Vagina (tissue), 2 donors: ENCODE results near the gene DDIT4. TPM values are rescaled to one million over a fixed set of nuclear protein-coding genes. Genes with fewer than 3 reads are reported as not detected.

Experiments used
- DNase-seq, 2 donors: peaks; one replicate each; pipeline ENCODE4 v3.0.0-alpha.2; 2017; ENCODE audit errors: extremely low spot score in 2 of 2
- H3K27ac ChIP-seq: fragments of 200-600 bp; sonication (generic); one replicate; pipeline ENCODE4 v1.5.1; 2019
- H3K27me3 ChIP-seq: fragments of 200-600 bp; sonication (generic); one replicate; pipeline ENCODE4 v1.5.1; 2019
- H3K36me3 ChIP-seq, 2 donors: fragments of 200-600 bp; sonication (generic); one replicate each; pipeline ENCODE4 v1.5.1; 2017 to 2019
- H3K4me1 ChIP-seq: fragments of 200-600 bp; sonication (generic); one replicate; pipeline ENCODE4 v1.5.1; 2019
- H3K4me3 ChIP-seq, 2 donors: fragments of 200-600 bp; sonication (generic); 1 replicate in 1 of 2; 2 replicates in 1 of 2; pipeline ENCODE4 v1.5.1; 2016 to 2019
- H3K9me3 ChIP-seq: fragments of 200-600 bp; sonication (generic); one replicate; pipeline ENCODE4 v1.5.1; 2019
- POLR2A ChIP-seq, 2 donors: fragments of 450-650 bp; IDR thresholded peaks; one replicate each; pipeline ENCODE4 v1.6.1; 2017; ENCODE audit warnings: antibody characterized with exemption in 2 of 2, mild to moderate bottlenecking in 2 of 2, moderate library complexity in 2 of 2
- POLR2AphosphoS5 ChIP-seq, 2 donors: sonication (generic); formaldehyde crosslinking; IDR thresholded peaks; one replicate each; pipeline ENCODE4 v1.9.0; 2017; ENCODE audit warnings: antibody characterized with exemption in 2 of 2, mild to moderate bottlenecking in 2 of 2, low read depth in 1 of 2; ENCODE audit not compliant: insufficient read depth in 1 of 2
- intact Hi-C: fragments of 100-400 bp; cut with DNase I; formaldehyde crosslinking; loops from one replicate; pipeline ENCODE4 v1.15.1; 2023
- total RNA-seq: library from RNA; depleted of rRNA; stranded (reverse); fragments of >200 nt; gene quantifications from one replicate; pipeline ENCODE4 v1.2.3, GENCODE V29; 2016
- TF ChIP-seq, protein P1 (sequence below), 3 experiments: fragments of 450-650 bp in 2 of 3; fragments of 200-600 bp in 1 of 3; sonication (generic) in 1 of 3; IDR thresholded peaks; one replicate each; pipeline ENCODE4 v1.5.1; 2017 to 2019; ENCODE audit warnings: antibody characterized with exemption in 3 of 3, mild to moderate bottlenecking in 2 of 3, moderate library complexity in 2 of 3

DDIT4 gene
- total RNA-seq, 1 donor from 2014 or later: 1,063 TPM

- DNase-seq: no peak
- Histone ChIP-seq H3K27me3 (no peaks in the 10 kb centered on the region), H3K36me3 (no peaks in the 10 kb centered on the region), H3K9me3 (no peaks in the 10 kb centered on the region), H3K27ac (peak overlapping the region; percentile 98), H3K4me3 (peak overlapping the region in 1 of 2 donors; percentile 58), H3K4me1 (peaks cover 86% of the 10 kb centered on the region)
- intact Hi-C loops: loop anchor here (5.0 kb wide), 1 partner anchor 63 kb away; no protein-coding TSS in a partner anchor
- TF ChIP-seq POLR2A (IDR thresholded peaks at IDR 0.05) (peak in 1 of 2 donors; percentile 14), POLR2AphosphoS5 (IDR thresholded peaks at IDR 0.05; ENCODE audit: insufficient read depth in 1 of 2, low read depth in 1 of 2) (no peak)
- TF ChIP-seq, protein P1, sequence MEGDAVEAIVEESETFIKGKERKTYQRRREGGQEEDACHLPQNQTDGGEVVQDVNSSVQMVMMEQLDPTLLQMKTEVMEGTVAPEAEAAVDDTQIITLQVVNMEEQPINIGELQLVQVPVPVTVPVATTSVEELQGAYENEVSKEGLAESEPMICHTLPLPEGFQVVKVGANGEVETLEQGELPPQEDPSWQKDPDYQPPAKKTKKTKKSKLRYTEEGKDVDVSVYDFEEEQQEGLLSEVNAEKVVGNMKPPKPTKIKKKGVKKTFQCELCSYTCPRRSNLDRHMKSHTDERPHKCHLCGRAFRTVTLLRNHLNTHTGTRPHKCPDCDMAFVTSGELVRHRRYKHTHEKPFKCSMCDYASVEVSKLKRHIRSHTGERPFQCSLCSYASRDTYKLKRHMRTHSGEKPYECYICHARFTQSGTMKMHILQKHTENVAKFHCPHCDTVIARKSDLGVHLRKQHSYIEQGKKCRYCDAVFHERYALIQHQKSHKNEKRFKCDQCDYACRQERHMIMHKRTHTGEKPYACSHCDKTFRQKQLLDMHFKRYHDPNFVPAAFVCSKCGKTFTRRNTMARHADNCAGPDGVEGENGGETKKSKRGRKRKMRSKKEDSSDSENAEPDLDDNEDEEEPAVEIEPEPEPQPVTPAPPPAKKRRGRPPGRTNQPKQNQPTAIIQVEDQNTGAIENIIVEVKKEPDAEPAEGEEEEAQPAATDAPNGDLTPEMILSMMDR (IDR thresholded peaks at IDR 0.05): no peak
These were observed 14.1 kb upstream of the DDIT4 start for GRCh38 chr10:72259491-72260238.

- peak in 1 of 2 donors; percentile 96 for DNase-seq
- Histone ChIP-seq H3K4me3 (peak overlapping the region; percentile 47 to 58), H3K9me3 (no peaks in the 10 kb centered on the region), H3K27ac (peak overlapping the region; percentile 98), H3K36me3 (no peaks in the 10 kb centered on the region), H3K4me1 (peaks cover 82% of the 10 kb centered on the region), H3K27me3 (no peaks in the 10 kb centered on the region)
- TF ChIP-seq POLR2AphosphoS5 (IDR thresholded peaks at IDR 0.05; ENCODE audit: insufficient read depth in 1 of 2, low read depth in 1 of 2): peak; percentile 84 to 91
- peak in 1 of 2 donors; percentile 3 for TF ChIP-seq POLR2A (IDR thresholded peaks at IDR 0.05)
- TF ChIP-seq, protein P1 (IDR thresholded peaks at IDR 0.05): no peak
- intact Hi-C loops: loop anchor here (5.0 kb wide), 1 partner anchor 62 kb away; no protein-coding TSS in a partner anchor
These were observed 13.3 kb upstream of the DDIT4 start for GRCh38 chr10:72260239-72260975.

- H3K4me1 ChIP-seq: peaks cover 74% of the 10 kb centered on the region
- DNase-seq: no peak
- intact Hi-C loops: loop anchor here (5.0 kb wide), 1 partner anchor 61 kb away; no protein-coding TSS in a partner anchor
- peak in 1 of 2 donors; percentile 81 for TF ChIP-seq POLR2AphosphoS5 (IDR thresholded peaks at IDR 0.05; ENCODE audit: insufficient read depth in 1 of 2, low read depth in 1 of 2)
- peak in 1 of 2 donors; percentile 29 for TF ChIP-seq POLR2A (IDR thresholded peaks at IDR 0.05)
- TF ChIP-seq, protein P1 (IDR thresholded peaks at IDR 0.05): no peak
- no peaks in the 10 kb centered on the region for H3K9me3 ChIP-seq
- no peaks in the 10 kb centered on the region for H3K36me3 ChIP-seq
- no peaks in the 10 kb centered on the region for H3K27me3 ChIP-seq
- H3K27ac ChIP-seq: peak overlapping the region; percentile 98
- peak overlapping the region; percentile 47 to 58 for H3K4me3 ChIP-seq
These were observed 12.5 kb upstream of the DDIT4 start for GRCh38 chr10:72260976-72261783.

- DNase-seq: no peak
- Histone ChIP-seq H3K36me3 (no peaks in the 10 kb centered on the region), H3K27ac (peak overlapping the region; percentile 98), H3K27me3 (no peaks in the 10 kb centered on the region), H3K4me3 (no peak overlapping the region), H3K9me3 (no peaks in the 10 kb centered on the region), H3K4me1 (peaks cover 67% of the 10 kb centered on the region)
- intact Hi-C loops: loop anchor here (5.0 kb wide), 1 partner anchor 60 kb away; no protein-coding TSS in a partner anchor
- TF ChIP-seq POLR2AphosphoS5 (IDR thresholded peaks at IDR 0.05; ENCODE audit: insufficient read depth in 1 of 2, low read depth in 1 of 2) (peak in 1 of 2 donors; percentile 34), POLR2A (IDR thresholded peaks at IDR 0.05) (no peak)
These were observed 11.8 kb upstream of the DDIT4 start for GRCh38 chr10:72261784-72262404.
